Mammary epithelial cell (primary cell): ENCODE data around the gene ILDR1.

Source experiments
- EZH2 ChIP-seq: IDR thresholded peaks from 2 replicates; pipeline ENCODE4 v1.6.1; 2012; ENCODE audit warnings: low read length, inconsistent platforms, borderline replicate concordance
- TF ChIP-seq, protein P1 (sequence below), 2 donors: IDR thresholded peaks in 1 of 2; conservative IDR thresholded peaks in 1 of 2; 2 replicates each; pipeline ENCODE4 v1.5.1; 2011 to 2012; ENCODE audit warnings: inconsistent platforms in 2 of 2, low read length in 2 of 2, mild to moderate bottlenecking in 2 of 2, control low read depth in 1 of 2, low read depth in 1 of 2; ENCODE audit not compliant: insufficient read depth in 1 of 2; ENCODE audit errors: extremely low read depth in 1 of 2

DNA sequence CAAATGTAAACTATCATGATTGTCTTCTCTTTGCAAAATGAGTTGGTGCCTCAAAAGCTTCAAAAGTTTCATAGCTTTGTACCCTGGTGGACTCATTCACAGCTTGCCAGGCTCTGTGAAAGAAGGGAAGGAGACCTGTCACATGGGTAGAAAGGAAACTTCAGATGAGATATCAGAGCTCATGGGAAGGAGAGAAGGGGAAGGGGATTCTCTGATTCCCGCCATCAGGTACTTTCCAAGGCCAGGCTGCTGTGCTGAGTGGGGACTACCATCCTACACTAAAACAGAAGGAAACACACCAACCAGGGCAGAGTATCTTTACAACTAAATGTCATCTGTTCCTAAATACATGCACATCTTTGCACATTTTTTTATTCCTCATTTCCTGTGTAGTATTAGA, 9.2 kb downstream of the ILDR1 start:
- TF ChIP-seq, protein P1, sequence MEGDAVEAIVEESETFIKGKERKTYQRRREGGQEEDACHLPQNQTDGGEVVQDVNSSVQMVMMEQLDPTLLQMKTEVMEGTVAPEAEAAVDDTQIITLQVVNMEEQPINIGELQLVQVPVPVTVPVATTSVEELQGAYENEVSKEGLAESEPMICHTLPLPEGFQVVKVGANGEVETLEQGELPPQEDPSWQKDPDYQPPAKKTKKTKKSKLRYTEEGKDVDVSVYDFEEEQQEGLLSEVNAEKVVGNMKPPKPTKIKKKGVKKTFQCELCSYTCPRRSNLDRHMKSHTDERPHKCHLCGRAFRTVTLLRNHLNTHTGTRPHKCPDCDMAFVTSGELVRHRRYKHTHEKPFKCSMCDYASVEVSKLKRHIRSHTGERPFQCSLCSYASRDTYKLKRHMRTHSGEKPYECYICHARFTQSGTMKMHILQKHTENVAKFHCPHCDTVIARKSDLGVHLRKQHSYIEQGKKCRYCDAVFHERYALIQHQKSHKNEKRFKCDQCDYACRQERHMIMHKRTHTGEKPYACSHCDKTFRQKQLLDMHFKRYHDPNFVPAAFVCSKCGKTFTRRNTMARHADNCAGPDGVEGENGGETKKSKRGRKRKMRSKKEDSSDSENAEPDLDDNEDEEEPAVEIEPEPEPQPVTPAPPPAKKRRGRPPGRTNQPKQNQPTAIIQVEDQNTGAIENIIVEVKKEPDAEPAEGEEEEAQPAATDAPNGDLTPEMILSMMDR (conservative IDR thresholded peaks at IDR 0.05 in 1 of 2, IDR thresholded peaks at IDR 0.05 in 1 of 2; ENCODE audit: extremely low read depth in 1 of 2, insufficient read depth in 1 of 2, low read depth in 1 of 2, low read length in 2 of 2) = no peak
- no peak for TF ChIP-seq EZH2
